ENCODE data around the gene TRIP10. TPM values are rescaled to one million over a fixed set of nuclear protein-coding genes. Genes with fewer than 3 reads are reported as not detected.

TRIP10 gene
- total and polyA plus RNA-seq, 2 of the 8 experiments (the other 6 are each of a cell fraction or from before 2014, with no cell fraction given) = 27.8 to 69.5 TPM

GRCh38 chr19:6690160-6690885 is 49.2 kb upstream of the TRIP10 start:
- no peaks in the 10 kb centered on the region; a peak in 1 of 4 replicates for H3K9me3 ChIP-seq (ENCODE audit: insufficient read depth in 2 of 2, low read depth in 1 of 2, low read length in 1 of 2)
- H3K14ac ChIP-seq (ENCODE audit: insufficient read length) = no peak overlapping the region
- no peak overlapping the region for H3K56ac ChIP-seq (replicated peaks; ENCODE audit: insufficient read length, low read depth, low read length)
- ChIA-PET CTCF (ENCODE audit: partially characterized antibody) (no interaction called here), POLR2A (ENCODE audit: partially characterized antibody) (no interaction called here)
- no peak overlapping the region for H2BK12ac ChIP-seq (ENCODE audit: low read depth, low read length)
- H2BK5ac ChIP-seq (ENCODE audit: low read depth, low read length) = no peak overlapping the region
- TF ChIP-seq HDAC2 (IDR thresholded peaks at IDR 0.05; ENCODE audit: borderline replicate concordance in 1 of 2, low read depth in 2 of 2, low read length in 2 of 2) (no peak), MAX (IDR thresholded peaks at IDR 0.05) (no peak), NANOG (IDR thresholded peaks at IDR 0.05; ENCODE audit: insufficient read depth, low read depth, low read length, poor library complexity, severe bottlenecking) (no peak), EZH2 (IDR thresholded peaks at IDR 0.05; ENCODE audit: low read depth, low read length, severe bottlenecking) (no peak), CHD1 (IDR thresholded peaks at IDR 0.05; ENCODE audit: low read depth, low read length) (no peak)
- no peak overlapping the region for H2AFZ ChIP-seq (ENCODE audit: low read length)
- H2BK15ac ChIP-seq (ENCODE audit: low read length) = no peak overlapping the region
- FAIRE-seq = no peak
- H2BK20ac ChIP-seq (ENCODE audit: low read length) = no peak overlapping the region
- H3K4ac ChIP-seq (replicated peaks; ENCODE audit: insufficient read length, low read depth, low read length) = no peak overlapping the region
- H4K5ac ChIP-seq (ENCODE audit: insufficient read length, low read depth, low read length) = no peak overlapping the region
- no peaks in the 10 kb centered on the region for H4K20me1 ChIP-seq (replicated peaks in 1 of 2; ENCODE audit: control insufficient read depth in 1 of 2, insufficient read depth in 2 of 2, low read length in 2 of 2)
- H3K4me3 ChIP-seq (ENCODE audit: extremely low read depth in 1 of 4, insufficient read depth in 2 of 4, low read depth in 3 of 4, low read length in 4 of 4) = no peak overlapping the region
- WGBS, 2 experiments (ENCODE audit: extremely low coverage in 1 of 2, insufficient coverage in 1 of 2, insufficient read length in 1 of 2, insufficient replicate concordance in 2 of 2, low coverage in 1 of 2, low lambda C conversion rate in 2 of 2, missing lambda C conversion rate in 1 of 2) = 84% methylated on average over 11 of the region's 11 CpGs; no CpG with 5 or more reads in 1 of the 2 experiments
- H3K27me3 ChIP-seq (replicated peaks in 1 of 4; ENCODE audit: control insufficient read depth in 3 of 4, extremely low read depth in 1 of 4, insufficient read depth in 3 of 4, low read length in 3 of 4) = no peaks in the 10 kb centered on the region
- no peak overlapping the region for H4K91ac ChIP-seq (replicated peaks; ENCODE audit: insufficient read length, low read length)
- H3K23me2 ChIP-seq (ENCODE audit: low read depth, low read length) = no peaks in the 10 kb centered on the region
- no peak overlapping the region for H4K8ac ChIP-seq (ENCODE audit: extremely low read depth, insufficient read depth, low read length)
- no peaks in the 10 kb centered on the region for H3K36me3 ChIP-seq (ENCODE audit: control insufficient read depth in 2 of 4, insufficient read depth in 4 of 4, low read length in 3 of 4)
- no peaks in the 10 kb centered on the region for H3K4me1 ChIP-seq (replicated peaks in 1 of 4; ENCODE audit: control insufficient read depth in 3 of 4, insufficient read depth in 4 of 4, low read length in 3 of 4)
- H3K18ac ChIP-seq (ENCODE audit: extremely low read depth, low read length) = no peak overlapping the region
- no peak overlapping the region for H2BK120ac ChIP-seq (replicated peaks; ENCODE audit: low read depth, low read length)
- no peaks in the 10 kb centered on the region for H3K79me2 ChIP-seq (ENCODE audit: control insufficient read depth in 1 of 2, insufficient read depth in 2 of 2, low read length in 2 of 2)
- no peak overlapping the region for H3K23ac ChIP-seq (ENCODE audit: insufficient read length)
- H3K27ac ChIP-seq (ENCODE audit: low read depth, low read length) = no peak overlapping the region
- H3K4me2 ChIP-seq (ENCODE audit: insufficient read depth in 1 of 2, low read depth in 2 of 2, low read length in 2 of 2) = no peak overlapping the region
- no peak for DNase-seq (ENCODE audit: low read depth in 1 of 2, low spot score in 2 of 2)
- H3K79me1 ChIP-seq (ENCODE audit: low read depth, low read length) = no peaks in the 10 kb centered on the region
- no peak overlapping the region for H2AK5ac ChIP-seq (ENCODE audit: low read depth, low read length)
- H3K9ac ChIP-seq (replicated peaks in 1 of 4; ENCODE audit: extremely low read depth in 1 of 4, low read depth in 3 of 4, low read length in 3 of 4) = no peak overlapping the region
